Activated gamma-delta T cell (primary cell): ENCODE measurements around the gene APBB3.

Experiments used
- DNase-seq: peaks from one replicate; lab custom pipeline; 2025; lab: John Stamatoyannopoulos, UW

The APBB3 gene

DNA sequence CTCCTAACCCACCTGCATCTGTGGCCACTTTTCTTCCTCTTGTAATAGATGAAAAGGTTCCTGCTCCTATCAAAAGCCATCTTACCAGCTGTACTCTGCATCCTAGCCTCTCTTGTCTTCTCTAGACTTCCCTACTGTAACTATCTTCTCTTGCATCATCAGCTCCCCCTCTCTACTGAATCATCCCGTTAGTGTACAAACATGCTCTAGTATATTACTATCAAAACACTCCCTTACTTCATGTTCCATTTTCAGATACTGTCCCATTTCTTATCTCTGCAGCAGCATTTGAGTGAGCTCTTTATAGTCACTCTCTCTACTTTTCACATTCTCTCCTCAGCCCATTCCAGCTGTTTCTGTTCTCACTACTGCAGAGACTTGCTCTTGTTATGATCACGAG is 9.9 kb downstream of the APBB3 start:
- DNase-seq = no peak

DNA sequence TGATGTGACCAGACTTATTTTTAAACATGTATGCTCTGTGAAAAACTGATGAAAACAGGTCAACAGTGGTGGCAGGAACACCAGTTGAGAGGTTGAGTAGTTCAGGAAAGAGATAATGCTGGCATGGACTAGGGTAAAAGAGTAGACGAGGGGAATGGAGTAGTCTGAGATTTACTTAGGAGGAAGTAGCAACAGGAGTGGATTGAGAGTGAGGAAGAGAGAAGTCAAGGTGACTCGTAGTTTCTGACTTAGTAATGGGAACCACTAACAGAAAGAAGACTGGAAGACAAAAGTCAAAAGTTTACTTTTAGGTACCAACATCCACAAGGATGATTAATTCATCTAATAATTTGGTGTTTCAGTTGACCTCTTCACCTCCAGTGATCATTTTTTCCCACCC is 10.7 kb downstream of the APBB3 start:
- DNase-seq = no peak

DNA sequence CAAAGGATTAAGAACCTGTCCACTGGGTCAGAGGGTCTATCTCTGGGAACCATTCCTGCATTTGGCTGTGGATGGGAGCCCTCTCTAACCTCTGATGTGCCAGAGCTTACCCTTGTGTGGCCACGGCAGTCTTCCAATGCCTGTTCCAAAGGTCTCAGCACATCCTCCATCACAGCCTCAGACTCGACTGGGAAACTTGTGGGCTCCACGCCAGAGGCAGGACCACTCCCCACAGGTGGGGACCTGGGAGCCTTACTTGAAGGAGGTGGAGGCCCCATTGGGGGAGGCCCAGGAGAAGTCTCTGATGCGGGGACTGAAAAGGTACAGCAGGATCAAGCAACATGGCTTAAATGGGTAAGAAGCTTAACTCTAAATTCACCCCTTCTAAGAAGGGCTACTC is 12.5 kb downstream of the APBB3 start:
- no peak for DNase-seq

DNA sequence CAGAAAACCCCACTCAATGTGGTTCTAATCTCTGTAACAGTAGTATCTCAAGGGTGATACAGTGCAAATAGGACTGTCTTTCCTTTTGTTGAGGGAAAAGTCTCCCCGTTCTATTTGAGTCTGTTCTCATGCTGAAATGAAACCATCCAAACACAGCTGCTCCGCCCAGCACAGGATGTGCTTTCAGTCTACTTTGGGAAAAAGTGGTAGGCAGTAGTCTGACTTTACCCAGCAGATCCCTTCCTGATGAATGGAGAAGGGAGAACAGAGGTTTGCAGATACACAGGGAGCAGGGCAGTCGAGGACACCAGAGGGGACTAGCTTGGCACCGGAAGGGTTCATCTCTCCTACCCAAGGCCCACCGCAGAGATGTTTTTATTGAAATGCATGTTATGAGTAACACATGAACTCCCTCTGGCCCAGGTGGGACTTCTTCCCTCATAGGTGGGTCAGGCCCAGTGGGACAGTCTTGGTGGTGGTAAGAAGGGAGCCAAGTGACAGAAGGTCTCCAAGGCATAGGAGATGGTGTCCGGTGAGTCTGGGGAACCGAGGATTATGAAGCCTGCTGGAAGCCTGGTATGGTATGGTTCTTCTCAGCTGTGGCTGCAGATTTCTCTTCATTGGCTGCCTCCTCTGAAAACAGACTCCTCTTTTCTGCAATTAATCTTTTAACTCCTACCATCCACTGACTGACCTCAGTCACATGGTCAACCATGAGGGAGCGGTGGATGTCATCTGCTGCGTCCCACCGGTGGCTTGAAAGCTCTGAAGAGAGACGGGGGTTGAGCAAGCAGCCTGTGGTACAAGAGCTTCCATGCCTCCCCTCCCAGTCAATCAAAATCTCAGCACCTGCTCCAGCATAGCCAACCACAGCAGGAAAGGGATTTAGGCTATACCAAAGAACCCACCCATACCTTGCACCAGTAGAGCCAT is 14.0 kb downstream of the APBB3 start:
- DNase-seq = no peak

DNA sequence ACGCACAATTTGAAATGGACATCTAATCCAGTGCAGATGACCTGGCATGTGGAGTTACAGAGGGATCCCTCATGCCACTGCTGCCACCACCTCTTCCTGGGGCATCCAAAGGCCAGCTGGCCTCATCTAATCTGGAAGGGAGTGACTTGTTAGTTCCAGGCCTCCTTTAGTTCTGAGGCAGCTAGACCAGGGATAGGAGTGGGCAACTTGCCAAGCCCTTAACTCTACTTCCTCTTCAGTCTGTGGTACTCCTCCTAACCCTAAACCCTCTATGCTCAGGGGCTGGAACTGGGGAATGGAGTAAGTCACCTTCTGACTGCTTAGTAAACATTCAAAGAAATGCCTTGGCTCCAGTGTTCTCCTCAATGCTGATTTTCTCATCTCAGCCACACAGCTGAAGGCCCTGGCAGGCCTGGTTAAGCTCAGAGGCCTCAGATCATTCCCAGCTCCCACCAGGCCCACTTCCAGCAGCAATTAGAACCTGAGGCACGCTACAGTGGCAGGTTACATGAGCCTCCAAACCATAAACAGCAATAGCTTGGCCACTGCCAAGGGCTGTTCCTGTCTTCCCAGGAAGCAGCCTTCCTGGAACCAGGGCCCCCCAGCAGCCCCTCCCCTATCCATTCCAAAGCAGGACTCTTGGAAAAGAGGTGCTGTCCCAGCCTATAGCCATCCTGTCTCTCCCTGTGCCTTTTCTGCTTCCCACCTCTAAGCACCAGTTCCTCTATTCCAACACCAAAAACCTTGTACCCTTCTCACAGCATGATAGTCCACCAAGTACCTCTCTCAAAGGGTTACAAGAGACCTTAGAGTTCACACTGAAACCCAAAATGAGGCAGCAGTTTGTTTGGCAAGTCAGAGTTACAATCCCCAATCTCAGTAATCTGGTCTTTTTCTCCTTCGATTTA is 14.9 kb downstream of the APBB3 start:
- no peak for DNase-seq

DNA sequence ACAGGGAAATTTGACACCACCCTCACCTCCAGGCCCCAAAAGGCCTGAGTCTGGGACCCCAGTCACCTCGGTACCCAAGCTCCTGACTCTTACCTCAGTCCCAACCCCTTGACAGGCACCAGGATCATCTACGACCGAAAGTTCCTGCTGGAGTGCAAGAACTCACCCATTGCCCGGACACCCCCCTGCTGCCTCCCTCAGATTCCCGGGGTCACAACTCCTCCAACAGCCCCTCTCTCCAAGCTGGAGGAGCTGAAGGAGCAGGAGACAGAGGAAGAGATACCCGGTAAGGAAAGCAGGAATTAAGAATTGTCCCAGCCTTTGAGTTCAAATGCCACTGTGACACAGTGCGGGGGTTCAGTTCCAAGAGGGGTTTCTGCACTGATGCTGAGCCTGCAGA is 15.6 kb downstream of the APBB3 start:
- DNase-seq = no peak

DNA sequence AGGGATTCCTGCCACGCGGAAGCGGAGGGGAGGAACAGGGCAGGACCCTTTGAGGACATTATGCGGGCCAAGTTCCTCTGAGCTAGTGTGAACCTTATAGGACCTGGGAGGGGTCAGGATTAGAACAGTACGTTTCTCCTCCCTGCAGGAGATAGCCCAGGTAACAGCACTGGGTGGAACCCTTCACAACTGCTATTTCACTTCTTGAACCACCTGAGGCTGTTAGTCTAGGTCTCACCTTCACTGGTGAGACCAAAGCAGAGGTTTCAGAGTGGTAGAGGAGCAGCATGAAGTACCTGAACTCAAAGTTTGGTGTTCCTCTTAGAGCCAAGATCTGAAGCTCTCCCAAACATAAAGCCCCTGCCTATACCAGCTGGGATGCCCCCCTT is 16.1 kb downstream of the APBB3 start:
- DNase-seq = no peak

DNA sequence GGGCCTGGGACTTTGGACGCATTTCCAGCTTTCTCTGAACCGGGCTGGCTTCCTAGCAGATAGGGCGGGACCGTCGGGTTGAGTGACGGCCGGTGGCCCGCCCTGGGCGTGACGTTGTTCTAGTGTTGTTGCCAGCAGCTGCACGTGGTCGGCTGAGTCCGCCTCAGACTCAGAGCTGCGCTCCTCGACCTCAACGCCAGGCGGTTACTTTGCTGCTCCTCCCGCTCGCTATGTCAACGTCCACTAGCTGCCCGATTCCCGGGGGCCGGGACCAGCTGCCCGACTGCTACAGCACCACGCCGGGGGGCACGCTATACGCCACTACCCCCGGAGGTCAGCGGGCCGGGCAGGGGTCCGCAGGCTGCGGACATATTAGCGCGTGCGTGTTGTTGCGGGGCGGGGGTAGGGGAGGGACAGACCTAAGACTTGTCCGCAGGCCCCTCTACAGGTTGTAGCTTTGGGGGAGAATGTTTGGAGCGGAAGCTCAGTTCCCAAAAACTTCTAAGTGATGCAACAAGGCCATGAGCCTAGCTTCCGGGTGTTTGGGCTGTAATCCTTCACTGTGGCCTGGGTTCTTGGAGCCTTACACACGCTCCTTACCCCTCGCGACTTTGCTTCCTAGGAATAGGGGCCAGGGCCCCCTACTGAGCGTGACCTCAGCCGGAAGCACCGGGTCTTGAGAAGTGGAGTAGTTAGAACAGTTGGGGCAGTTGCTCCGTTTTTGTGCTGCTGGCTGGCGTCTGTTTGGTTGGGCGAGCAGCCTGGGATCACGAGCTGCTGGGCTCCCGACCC is 16.7 kb downstream of the APBB3 start, which contains the start of gene EIF4EBP3:
TSS of gene EIF4EBP3 (plus strand) at position 155 of the 792 bp plus-strand sequence. CDS start at position 231, 76 bp downstream.
- DNase-seq = peak; percentile 65

DNA sequence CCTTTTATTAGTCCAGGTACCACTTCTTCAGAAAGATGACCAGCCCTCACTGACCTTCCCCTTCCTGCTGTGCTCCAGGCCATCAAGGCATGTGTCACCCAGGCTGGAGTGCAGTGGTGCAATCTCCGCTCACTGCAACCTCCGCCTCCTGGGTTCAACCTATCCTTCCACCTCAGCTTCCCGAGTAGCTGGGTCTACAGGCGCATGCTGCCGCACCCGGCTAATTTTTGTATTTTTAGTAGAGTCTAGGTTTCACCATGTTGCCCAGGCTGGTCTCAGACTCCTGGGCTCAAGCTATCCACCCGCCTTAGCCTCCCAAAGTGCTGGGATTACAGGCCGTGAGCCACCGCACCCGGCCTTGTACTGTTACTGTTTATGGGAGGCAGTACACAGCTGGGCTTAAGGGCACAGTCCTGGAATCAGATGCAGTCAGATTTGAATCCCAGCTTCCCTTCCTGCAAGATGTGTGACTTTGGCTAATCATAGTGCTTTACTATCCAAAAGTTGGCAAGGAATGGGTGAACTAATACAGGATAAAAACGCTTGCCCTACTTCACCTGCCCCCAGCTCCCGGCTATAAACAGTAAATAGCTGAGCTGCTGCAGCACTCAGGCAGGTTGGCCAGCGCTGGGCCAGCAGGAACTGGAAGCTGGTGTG is 17.4 kb downstream of the APBB3 start:
- DNase-seq = no peak

DNA sequence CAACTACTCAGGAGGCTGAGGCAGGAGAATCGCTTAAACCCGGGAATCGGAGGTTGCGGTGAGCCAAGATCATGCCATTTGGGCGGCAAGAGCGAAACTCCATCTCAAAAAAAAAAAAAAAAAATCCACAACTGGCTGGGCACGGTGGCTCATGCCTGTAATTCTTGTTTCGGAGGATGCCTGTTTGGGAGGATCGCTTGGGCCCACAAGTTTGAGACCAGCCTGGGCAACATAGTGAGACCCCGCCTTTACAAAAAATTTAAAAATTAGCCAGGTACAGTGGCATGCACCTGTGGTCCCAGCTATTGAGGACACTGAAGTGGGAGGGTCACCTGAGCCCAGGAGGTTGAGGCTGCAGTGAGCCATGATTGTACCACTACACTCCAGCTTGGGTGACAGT is 18.8 kb downstream of the APBB3 start:
- DNase-seq = no peak

DNA sequence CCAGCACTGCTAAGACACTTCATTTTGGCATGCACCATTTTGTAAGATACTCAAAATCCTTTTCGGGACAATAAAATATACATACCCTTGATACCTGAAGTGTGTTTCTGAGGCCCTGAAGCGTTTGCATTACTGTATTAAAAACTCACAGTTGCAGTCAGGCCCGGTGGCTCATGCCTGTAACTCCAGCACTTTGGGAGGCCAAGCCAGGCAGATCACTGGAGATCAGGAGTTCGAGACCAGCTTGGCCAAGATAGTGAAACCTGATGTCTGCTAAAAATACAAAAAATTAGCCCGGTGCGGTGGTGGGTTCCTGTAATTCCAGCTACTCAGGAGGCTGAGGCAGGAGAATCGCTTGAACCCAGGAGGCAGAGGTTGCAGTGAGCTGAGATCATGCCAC is 19.4 kb downstream of the APBB3 start:
- DNase-seq = no peak

DNA sequence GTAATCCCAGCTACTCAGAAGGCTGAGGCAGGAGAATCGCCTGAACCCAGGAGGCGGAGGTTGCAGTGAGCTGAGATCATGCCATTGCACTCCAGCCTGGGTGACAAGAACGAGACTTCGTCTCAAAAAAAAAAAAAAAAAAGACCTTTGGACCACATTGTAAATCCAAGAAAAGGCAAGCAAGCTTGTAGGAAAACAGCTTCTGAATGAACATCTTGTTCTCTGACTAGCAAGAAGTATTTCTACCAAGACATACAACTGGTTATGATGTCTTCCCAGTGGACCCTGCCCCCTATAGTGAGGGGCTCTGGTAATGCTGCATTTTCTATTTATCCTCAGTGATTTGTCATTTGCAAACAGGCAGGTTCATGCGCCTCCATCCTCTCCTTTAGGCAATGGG is 21.4 kb downstream of the APBB3 start:
- no peak for DNase-seq

DNA sequence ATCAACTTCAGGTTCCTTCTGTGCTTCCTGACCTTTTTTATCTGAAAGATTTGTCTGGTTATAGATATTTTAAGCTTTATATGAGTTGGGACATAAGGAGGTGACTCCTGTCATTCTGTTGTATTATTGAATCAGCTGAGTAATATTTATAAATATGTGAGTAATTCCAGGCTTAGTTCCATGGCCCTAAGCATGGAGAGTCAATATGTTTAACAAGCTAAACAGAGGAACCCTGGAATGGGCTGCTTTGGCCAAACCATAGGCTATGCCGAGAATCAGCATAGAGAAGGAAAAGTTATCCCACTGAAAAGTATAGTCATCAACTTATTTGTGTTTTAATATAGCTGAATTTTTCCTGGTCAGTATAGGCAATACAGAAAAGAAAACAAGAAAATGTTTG is 24.2 kb downstream of the APBB3 start:
- no peak for DNase-seq

DNA sequence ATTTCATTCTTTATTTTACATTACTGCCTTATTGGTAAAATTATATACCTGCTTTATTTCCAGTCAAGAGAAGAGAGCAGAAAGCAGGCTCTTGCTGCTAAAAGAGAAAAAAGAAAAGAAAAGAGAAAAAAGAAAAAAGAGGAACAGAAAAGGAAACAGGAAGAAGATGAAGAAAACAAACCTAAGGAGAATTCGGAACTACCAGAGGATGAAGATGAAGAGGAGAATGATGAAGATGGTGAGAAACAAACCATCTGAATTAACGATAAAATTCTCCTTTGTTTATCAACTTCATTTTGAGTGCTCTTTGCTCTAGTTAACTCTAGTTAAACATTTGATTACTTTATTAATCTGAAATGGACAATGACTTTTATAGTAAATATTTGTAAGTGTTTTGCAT is 40.4 kb downstream of the APBB3 start:
- DNase-seq = no peak

DNA sequence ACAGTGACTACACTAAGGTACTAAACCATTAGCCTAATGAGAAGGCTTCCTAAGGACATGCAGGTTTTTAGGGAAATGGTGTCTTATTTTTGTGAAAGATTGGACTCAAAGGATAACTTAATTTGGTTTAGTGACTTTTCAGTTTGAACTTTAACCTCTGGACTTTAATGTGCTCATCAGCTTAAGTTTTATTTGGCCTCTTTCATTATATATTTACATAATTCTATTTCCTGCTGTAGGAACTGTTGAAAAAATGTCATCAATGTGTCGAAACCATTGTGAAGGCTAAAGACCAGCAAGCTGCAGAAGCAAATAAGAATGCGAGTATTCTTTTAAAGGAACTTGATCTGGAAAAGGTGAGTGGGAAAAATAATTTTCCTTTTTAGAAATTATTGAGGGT is 51.3 kb downstream of the APBB3 start:
- no peak for DNase-seq

DNA sequence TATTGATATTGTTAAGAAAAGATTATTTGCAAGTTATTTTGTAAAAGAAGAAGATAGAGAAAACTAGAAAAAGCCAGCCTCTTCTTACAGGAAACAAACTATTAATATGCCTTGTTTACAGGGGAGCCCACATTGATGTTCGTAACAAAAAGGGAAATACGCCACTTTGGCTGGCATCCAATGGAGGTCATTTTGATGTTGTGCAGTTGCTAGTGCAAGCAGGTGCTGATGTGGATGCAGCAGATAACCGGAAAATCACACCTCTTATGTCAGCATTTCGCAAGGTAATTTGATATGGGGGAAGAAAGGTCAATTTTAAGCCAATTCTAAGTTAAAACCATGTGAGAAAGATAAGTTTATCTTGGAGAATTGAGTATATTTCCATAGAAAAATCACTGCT is 54.5 kb downstream of the APBB3 start:
- no peak for DNase-seq
